HG03575 (cell line): Measurements from ENCODE around the gene AGBL3.
"Not testable (repeated sequence)": the region's sequence is repeated elsewhere in the genome, so short reads cannot be mapped to it uniquely, and the experiment has no call there.

Experiments used
- ATAC-seq: cut with Tn5 transposase; IDR thresholded peaks from one replicate; pipeline ENCODE4 v1.9.1; 2021; ENCODE audit not compliant: unreplicated experiment, insufficient number of reproducible peaks, low FRiP score; ENCODE audit errors: extremely low read depth

Gene AGBL3

DNA sequence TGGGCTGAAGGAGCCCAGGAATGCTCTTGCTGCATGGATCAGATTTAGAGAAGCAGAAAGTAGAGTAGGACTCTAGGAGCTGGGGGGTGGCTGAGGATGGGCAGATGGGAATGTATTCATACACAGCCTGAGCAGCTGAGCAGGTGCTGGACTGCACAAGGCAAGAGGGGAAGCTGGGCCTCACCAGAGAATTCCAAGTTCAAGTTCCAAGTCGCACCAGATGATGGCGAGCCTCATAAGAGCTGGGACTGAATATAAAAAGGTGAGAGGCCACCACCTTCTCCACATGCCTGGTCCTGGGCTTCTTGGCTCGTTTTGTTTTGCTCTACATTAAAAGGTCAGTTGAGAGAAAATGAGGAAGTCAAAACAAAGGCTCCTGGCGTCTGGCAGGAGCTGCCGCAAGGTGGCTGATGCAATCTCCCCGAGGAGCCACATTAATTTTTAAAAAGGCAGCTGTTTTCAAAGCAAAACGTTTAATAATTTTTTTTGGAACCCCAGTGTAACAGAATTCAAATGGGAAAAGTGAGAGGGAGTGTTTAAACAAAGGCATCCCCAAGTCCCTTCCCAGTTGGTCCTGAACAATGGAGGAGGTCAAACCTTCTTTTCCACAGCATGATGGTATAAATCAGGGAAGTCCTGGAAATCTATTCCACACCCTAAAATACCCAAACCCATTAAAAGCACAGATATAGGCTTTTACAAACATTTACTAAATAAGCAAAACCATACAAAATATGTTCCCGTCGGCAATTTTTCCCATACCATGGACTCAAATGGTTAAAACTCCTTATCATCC lies 174.7 kb downstream of the AGBL3 start:
- ATAC-seq: no peak

- ATAC-seq: no peak
These were observed 175.4 kb downstream of the AGBL3 start for GRCh38 chr7:135161669-135162068.

GRCh38 chr7:135162382-135163001 lies 176.2 kb downstream of the AGBL3 start:
- no peak for ATAC-seq

DNA sequence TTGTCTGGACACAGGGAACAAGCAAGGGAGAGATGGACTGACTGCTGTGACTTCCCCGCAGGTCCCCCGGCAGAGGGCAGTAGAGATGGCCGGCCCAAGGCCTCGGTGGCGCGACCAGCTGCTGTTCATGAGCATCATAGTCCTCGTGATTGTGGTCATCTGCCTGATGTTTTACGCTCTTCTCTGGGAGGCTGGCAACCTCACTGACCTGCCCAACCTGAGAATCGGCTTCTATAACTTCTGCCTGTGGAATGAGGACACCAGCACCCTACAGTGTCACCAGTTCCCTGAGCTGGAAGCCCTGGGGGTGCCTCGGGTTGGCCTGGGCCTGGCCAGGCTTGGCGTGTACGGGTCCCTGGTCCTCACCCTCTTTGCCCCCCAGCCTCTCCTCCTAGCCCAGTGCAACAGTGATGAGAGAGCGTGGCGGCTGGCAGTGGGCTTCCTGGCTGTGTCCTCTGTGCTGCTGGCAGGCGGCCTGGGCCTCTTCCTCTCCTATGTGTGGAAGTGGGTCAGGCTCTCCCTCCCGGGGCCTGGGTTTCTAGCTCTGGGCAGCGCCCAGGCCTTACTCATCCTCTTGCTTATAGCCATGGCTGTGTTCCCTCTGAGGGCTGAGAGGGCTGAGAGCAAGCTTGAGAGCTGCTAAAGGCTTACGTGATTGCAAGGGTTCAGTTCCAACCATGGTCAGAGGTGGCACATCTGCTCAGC lies 178.2 kb downstream of the AGBL3 start:
- no peak for ATAC-seq

DNA sequence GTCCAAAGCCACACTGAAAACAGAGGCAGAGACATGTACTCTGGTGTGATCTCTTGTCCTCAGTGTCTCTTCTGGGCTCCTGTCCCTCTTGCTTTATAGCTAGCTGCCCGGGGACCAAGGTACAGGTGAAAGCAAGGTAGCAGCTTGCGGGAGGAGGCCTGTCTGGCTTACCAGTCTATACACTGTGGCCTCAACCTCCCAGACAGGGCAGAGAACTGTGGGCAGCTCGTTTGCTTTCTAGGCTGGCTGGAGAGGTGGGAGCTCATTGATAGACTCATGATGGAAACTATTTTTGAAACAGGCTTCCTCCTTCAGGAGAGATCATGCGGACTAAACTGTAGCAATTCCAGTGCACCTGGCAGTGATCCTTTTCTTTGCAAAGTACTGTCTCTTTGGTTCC lies 179.6 kb downstream of the AGBL3 start:
- ATAC-seq: no peak

GRCh38 chr7:135166338-135166990 lies 180.2 kb downstream of the AGBL3 start:
- ATAC-seq: no peak

DNA sequence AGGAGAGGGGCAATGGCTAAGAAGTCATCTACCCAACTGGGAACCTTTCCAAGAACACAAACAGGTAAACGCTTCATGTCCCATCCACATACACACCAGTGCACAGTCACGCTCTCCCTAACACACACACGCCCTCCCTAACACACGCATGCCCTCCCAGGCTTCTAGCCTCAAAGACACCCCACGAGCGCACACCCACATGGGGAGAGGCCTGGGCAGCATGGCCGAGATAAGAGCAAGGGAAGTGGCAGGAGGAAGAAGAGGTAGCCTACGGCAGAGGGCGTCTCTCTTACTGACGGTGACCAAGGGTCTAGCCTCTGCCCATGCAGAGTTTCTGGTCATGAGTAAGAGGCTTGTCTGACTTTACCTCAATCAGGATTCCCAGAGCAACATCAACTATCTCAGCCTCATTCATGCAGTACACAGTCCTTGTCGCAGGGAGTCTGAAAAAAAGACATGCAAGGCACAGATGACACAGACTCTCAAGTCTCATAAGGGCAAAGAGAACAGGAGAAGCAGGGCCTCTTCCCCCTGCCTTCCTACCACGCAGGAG lies 181.1 kb downstream of the AGBL3 start:
- no peak for ATAC-seq

DNA sequence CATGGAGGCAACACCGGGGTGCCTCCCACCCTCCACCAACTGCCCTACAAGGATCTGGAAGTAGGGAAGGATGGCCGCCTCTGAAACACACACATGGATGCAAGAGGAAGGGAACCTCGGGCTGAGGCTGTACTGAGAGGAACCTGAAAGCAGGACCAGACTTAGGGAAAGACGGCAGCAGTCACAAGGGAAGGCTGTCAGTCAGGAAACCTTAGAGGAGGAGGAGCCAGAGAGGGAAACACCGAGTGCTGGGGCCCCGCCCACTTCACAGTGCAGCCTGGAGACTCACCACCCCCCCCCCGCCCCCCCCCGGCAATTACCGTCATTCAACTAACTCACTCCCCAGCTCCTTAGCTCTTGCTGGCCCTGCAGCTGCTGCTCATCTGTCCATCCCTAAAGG lies 181.7 kb downstream of the AGBL3 start:
- no peak for ATAC-seq

GRCh38 chr7:135168489-135169140 lies 182.3 kb downstream of the AGBL3 start:
- ATAC-seq: no peak

- peak; percentile 23 for ATAC-seq
These were observed 183.0 kb downstream of the AGBL3 start for GRCh38 chr7:135169141-135169963.

DNA sequence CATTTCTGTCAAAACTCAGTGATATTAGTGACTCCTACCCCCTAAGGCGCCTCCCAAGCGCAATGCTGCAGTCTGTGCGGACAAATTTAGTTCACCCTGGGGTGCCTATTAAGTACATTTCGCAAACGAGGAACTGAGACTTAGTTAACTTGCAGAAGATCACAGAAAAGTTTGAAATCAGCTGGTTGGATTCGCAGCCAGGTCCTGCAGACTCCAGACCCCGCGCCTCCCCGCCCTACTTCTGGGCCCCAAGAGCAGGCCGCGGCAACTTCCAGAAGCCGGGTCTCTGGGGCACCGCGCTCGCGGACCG lies 183.6 kb downstream of the AGBL3 start:
- no peak for ATAC-seq

DNA sequence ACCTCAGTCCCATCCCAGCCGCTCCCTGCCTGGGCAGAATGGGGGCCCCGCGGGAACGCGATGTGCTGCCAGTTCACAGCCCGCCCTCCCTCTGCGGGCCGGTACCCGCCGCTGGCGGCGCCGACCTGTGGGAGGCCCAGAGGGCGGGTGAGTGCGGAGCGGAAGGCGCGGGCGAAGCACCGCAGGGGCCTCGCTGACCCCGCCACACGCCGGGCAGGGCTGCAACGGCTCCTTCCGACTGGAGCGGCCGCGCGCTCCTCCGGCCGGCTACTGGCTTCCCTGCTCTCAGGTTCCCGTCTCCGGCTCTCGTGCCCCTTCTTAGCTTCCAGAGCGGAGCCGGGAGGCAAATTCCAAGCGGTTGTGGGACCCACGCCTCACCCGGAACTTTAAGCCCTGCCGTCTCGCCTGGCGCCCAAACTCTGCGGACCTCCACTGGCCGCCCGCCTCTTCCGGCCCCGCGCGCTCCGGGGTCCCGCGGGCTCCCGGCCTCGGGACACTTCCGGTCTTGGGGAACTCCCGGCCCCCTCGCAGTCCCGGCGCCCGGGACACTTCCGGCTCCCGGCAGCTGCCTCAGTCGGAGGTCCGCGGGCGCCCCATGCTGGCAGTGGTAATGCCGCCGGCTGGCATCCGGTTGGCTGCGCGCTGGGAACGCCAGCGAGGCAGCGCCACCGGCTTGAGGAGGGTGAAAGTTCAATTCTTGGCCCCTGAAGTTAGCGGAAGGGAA lies 184.1 kb downstream of the AGBL3 start, which contains the start of gene CYREN:
Gene CYREN, minus strand, starts transcription at position 434 of the 724 bp plus-strand sequence. CDS start 1,785 bp downstream, outside the sequence.
- ATAC-seq: peak; percentile 34

GRCh38 chr7:135170998-135171481 lies 184.7 kb downstream of the AGBL3 start:
- peak; percentile 21 for ATAC-seq

GRCh38 chr7:135171581-135172291 lies 185.4 kb downstream of the AGBL3 start:
- ATAC-seq: not testable (repeated sequence)

DNA sequence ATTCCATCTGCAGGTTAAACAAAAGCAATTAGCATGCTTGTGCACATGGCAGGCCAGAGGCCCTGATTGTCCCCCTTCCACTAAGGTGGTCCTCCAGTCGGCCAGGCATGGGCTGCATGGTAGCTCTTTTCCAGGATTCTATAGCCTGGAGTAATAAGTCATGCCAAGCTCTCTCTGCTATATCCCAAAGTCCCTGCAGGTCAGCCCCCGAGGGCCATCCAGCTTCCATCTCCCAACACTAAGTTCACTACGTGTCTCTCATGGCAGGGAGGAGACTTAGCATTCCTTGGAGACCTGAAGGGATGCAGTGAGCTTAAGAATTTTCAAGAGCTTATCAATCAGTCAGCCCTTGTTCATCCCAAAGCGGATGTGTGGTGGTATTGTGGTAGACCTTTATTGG lies 187.6 kb downstream of the AGBL3 start:
- ATAC-seq: not testable (repeated sequence)

DNA sequence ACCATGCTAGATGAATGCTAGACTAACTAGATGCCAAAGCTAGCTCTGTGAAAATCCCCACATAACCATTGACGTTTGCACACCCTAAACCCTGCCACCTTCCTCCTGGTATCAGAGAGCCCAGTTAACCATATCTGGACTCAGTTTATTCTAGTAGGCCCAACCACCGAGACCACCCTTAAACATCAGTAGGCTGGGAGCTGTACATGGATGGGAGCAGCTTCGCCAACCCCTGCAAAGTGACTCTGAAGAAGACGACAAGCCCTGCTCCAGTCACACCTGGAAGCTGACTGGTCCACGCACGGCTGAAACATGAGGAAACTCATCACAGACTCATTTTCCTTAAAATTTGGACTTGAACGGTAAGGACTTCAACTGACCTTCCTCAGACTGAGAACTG lies 188.6 kb downstream of the AGBL3 start:
- no peak for ATAC-seq

DNA sequence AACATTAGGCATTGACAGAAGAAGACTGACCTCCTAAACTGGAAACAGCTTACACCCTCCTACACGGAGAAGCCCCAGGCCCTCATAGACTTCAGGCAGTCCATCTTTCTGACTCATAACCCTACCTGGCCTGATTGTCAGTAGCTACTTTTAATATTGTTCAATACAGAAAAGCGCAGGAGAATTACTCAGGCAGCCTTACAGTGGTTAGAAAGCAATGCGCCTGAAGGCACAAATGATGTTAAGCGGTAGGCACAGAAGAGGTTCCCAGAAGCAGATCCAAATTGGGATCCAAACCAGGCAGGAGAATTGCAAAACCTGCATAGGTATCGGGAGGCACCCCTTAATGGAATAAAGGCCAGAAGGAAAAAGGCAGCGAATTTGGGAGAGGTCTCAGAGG lies 189.6 kb downstream of the AGBL3 start:
- no peak for ATAC-seq
